MM.1S (cell line): Measurements from ENCODE around the gene PLEKHJ1.

ENCODE experiments used
- DNase-seq: peaks from one replicate; pipeline ENCODE4 v3.0.0-alpha.2; 2015
- H2AFZ ChIP-seq: fragments of 300-600 bp; sonication (generic); 2 replicates; pipeline ENCODE4 v1.6.0; 2016; ENCODE audit warnings: antibody characterized with exemption, low read length
- H3F3A ChIP-seq: fragments of 300-600 bp; sonication (generic); 2 replicates; pipeline ENCODE4 v1.6.1; 2016; ENCODE audit warnings: mild to moderate bottlenecking, antibody characterized with exemption, low read length, moderate library complexity, mixed read lengths; ENCODE audit not compliant: insufficient read depth
- H3K27ac ChIP-seq: fragments of 300-600 bp; sonication (generic); 2 replicates; pipeline ENCODE4 v1.5.1; 2016; ENCODE audit warnings: mild to moderate bottlenecking, low read length
- H3K27me3 ChIP-seq: fragments of 300-600 bp; sonication (generic); replicated peaks from 2 replicates; pipeline ENCODE4 v1.6.0; 2016; ENCODE audit warnings: low read length; ENCODE audit not compliant: insufficient read depth
- H3K36me3 ChIP-seq: fragments of 300-600 bp; sonication (generic); replicated peaks from 2 replicates; pipeline ENCODE4 v1.6.1; 2016; ENCODE audit warnings: mild to moderate bottlenecking, low read length, mixed read lengths; ENCODE audit not compliant: insufficient read depth
- H3K4me1 ChIP-seq: fragments of 300-600 bp; sonication (generic); 2 replicates; pipeline ENCODE4 v1.6.1; 2016; ENCODE audit warnings: low read length, mixed read lengths
- H3K4me2 ChIP-seq: fragments of 300-600 bp; sonication (generic); 2 replicates; pipeline ENCODE4 v1.6.0; 2016; ENCODE audit warnings: low read depth, low read length
- H3K4me3 ChIP-seq: fragments of 300-600 bp; sonication (generic); 2 replicates; pipeline ENCODE4 v1.5.1; 2016; ENCODE audit warnings: low read length, mixed read lengths
- H3K79me2 ChIP-seq: fragments of 300-600 bp; sonication (generic); 2 replicates; pipeline ENCODE4 v1.6.1; 2016; ENCODE audit warnings: mixed run types, low read length, mixed read lengths
- H3K9ac ChIP-seq: fragments of 300-600 bp; sonication (generic); 2 replicates; pipeline ENCODE4 v1.6.1; 2016; ENCODE audit warnings: low read length, mixed read lengths
- H3K9me2 ChIP-seq: fragments of 300-600 bp; sonication (generic); replicated peaks from 2 replicates; pipeline ENCODE4 v1.6.1; 2016; ENCODE audit warnings: mild to moderate bottlenecking, low read length, mixed read lengths; ENCODE audit not compliant: insufficient read depth
- H3K9me3 ChIP-seq: fragments of 300-600 bp; sonication (generic); replicated peaks from 2 replicates; pipeline ENCODE4 v1.6.1; 2016; ENCODE audit warnings: mild to moderate bottlenecking, low read length, mixed read lengths; ENCODE audit not compliant: insufficient read depth
- H4K20me1 ChIP-seq: fragments of 300-600 bp; sonication (generic); 2 replicates; pipeline ENCODE4 v1.6.1; 2016; ENCODE audit warnings: mild to moderate bottlenecking, low read length, moderate library complexity, mixed read lengths; ENCODE audit not compliant: insufficient read depth
- EZH2 ChIP-seq: fragments of 300-600 bp; sonication (generic); optimal IDR thresholded peaks from 2 replicates; pipeline ENCODE3; 2017; ENCODE audit warnings: low read depth, mild to moderate bottlenecking, antibody characterized with exemption, low read length, mixed read lengths
- EZH2phosphoT487 ChIP-seq: fragments of 300-600 bp; sonication (generic); IDR thresholded peaks from 2 replicates; pipeline ENCODE4 v1.6.1; 2018; ENCODE audit warnings: antibody characterized with exemption, low read length
- TF ChIP-seq, protein P1 (sequence below): fragments of 300-600 bp; sonication (generic); IDR thresholded peaks from 2 replicates; pipeline ENCODE4 v1.5.1; 2016; ENCODE audit warnings: antibody characterized with exemption, low read length, mixed read lengths

The PLEKHJ1 gene

DNA sequence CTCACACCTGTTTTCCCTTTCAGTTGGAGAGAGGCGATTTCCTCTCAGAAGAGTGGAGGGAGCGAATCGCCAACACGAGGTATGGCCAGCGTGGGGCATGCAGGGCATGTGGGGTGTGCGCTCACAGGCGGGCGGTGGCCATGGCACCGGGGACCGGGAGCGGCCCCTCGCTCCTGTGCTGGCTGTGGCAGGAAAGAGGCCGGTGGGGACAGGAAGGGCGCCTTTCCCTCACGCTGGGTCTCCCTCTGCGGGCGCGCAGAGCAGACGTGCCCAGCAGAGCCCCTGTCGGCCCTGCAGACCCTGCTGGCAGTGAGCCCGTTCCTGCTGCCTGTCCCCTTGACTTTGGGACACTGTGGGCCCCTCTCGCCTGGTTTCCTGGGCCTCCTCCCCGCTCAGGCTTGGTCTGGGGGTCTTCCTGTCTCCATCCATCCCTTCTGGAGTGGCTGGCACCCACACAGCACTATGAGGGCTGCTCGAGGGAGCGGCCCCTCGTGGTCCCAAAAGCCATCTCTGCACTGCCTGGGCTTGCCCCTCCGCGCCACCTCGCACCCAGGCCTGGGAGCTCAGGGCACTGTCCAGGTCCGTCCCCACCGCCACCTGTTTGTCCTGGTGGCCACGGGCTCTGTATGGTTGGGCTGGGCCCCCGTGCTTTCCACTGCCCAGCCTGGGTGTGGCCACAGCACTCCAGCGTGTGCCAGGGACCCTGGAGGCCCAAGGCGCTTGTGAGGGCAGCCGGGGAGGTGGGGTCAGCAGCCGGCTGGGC lies 36.1 kb downstream of the PLEKHJ1 start:
- H3K9me3 ChIP-seq = no peaks in the 10 kb centered on the region
- H3K79me2 ChIP-seq = peaks cover 91% of the 10 kb centered on the region
- no peaks in the 10 kb centered on the region for H3K27me3 ChIP-seq
- H3K4me3 ChIP-seq = no peak overlapping the region
- H4K20me1 ChIP-seq = peaks cover 26% of the 10 kb centered on the region
- H3K4me2 ChIP-seq = no peak overlapping the region
- DNase-seq = no peak
- TF ChIP-seq EZH2phosphoT487 (no peak), EZH2 (no peak)
- TF ChIP-seq, protein P1, sequence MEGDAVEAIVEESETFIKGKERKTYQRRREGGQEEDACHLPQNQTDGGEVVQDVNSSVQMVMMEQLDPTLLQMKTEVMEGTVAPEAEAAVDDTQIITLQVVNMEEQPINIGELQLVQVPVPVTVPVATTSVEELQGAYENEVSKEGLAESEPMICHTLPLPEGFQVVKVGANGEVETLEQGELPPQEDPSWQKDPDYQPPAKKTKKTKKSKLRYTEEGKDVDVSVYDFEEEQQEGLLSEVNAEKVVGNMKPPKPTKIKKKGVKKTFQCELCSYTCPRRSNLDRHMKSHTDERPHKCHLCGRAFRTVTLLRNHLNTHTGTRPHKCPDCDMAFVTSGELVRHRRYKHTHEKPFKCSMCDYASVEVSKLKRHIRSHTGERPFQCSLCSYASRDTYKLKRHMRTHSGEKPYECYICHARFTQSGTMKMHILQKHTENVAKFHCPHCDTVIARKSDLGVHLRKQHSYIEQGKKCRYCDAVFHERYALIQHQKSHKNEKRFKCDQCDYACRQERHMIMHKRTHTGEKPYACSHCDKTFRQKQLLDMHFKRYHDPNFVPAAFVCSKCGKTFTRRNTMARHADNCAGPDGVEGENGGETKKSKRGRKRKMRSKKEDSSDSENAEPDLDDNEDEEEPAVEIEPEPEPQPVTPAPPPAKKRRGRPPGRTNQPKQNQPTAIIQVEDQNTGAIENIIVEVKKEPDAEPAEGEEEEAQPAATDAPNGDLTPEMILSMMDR = no peak
- H3K9ac ChIP-seq = no peak overlapping the region
- peaks cover 4% of the 10 kb centered on the region; the same call in 1 of the 2 replicates for H3K36me3 ChIP-seq
- no peaks in the 10 kb centered on the region for H3K4me1 ChIP-seq
- H3K27ac ChIP-seq = no peak overlapping the region
- no peaks in the 10 kb centered on the region for H3F3A ChIP-seq
- H2AFZ ChIP-seq = no peak overlapping the region
- H3K9me2 ChIP-seq = no peaks in the 10 kb centered on the region

GRCh38 chr19:2199215-2199614 lies 36.9 kb downstream of the PLEKHJ1 start:
- Histone ChIP-seq H3K27me3 (no peaks in the 10 kb centered on the region), H3K4me1 (no peaks in the 10 kb centered on the region), H3K9me3 (no peaks in the 10 kb centered on the region), H3K4me3 (no peak overlapping the region), H3K79me2 (peaks cover 94% of the 10 kb centered on the region), H3K36me3 (peaks cover 4% of the 10 kb centered on the region; the same call in 1 of the 2 replicates), H3K4me2 (no peak overlapping the region), H3K9ac (no peak overlapping the region), H4K20me1 (peaks cover 26% of the 10 kb centered on the region), H2AFZ (no peak overlapping the region), H3F3A (no peaks in the 10 kb centered on the region), H3K27ac (no peak overlapping the region), H3K9me2 (no peaks in the 10 kb centered on the region)
- DNase-seq = no peak
- no peak for TF ChIP-seq EZH2phosphoT487
- TF ChIP-seq, protein P1 = 0 out of 2 replicates have a peak, but pooled peaks have one; percentile 12
- TF ChIP-seq EZH2 = no peak

DNA sequence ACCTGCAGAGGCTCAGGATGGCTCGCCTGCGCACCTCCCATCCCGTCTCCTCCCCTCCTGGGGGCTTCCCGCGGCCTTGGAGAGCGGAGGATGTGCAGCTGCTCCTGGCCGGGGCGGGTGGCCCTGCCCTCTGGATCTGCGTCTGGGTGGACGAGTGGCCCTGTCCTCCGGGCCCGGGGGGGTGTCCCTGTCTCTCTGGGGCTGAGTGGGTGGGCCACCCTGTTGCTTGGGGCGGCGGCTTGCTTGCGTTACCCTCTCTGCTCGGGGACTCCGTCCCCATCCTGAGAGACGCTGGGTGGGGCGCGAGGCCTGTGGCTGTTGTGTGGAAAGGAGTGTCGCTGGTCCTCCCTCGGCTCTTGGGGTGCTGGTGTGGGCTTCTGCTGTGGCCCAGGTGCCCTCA lies 37.8 kb downstream of the PLEKHJ1 start:
- H3K27ac ChIP-seq = no peak overlapping the region
- peaks cover 4% of the 10 kb centered on the region; the same call in 1 of the 2 replicates for H3K36me3 ChIP-seq
- H4K20me1 ChIP-seq = peaks cover 26% of the 10 kb centered on the region

More for the DNA sequence above, 37.8 kb downstream of the PLEKHJ1 start:
- H3K9me2 ChIP-seq = no peaks in the 10 kb centered on the region
- H3K27me3 ChIP-seq = no peaks in the 10 kb centered on the region
- TF ChIP-seq EZH2 (no peak), EZH2phosphoT487 (no peak)
- TF ChIP-seq, protein P1 = no peak
- H3K9me3 ChIP-seq = no peaks in the 10 kb centered on the region
- no peak for DNase-seq
- peaks cover 93% of the 10 kb centered on the region for H3K79me2 ChIP-seq
- H3K4me2 ChIP-seq = no peak overlapping the region
- no peak overlapping the region for H2AFZ ChIP-seq
- no peaks in the 10 kb centered on the region for H3K4me1 ChIP-seq
- H3K4me3 ChIP-seq = no peak overlapping the region
- no peak overlapping the region for H3K9ac ChIP-seq
- H3F3A ChIP-seq = no peaks in the 10 kb centered on the region
